ENCODE data around the gene IMPDH1.

Gene IMPDH1

DNA sequence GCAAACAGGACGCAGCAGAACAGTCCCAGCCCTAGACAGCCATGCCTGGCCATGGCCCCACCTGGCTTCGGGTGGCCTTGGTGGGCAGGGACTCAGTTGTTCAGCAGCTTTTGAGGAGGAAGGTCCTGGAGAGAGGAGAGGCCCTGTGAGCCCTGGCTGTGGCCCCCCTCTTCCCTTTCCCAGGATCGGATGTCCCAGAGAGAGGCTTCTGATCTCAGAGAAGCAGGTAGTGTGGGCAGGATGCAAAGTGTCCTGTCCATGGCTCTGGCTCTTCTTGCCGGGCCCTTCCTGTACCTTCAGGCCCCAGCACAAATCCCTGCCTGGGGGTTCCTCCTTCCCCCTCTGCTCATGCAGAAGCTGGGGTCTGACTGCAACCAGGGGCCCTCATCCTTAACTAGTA, 49.8 kb downstream of the IMPDH1 start:
- DNase-seq = no peak
- no peak for ATAC-seq

DNA sequence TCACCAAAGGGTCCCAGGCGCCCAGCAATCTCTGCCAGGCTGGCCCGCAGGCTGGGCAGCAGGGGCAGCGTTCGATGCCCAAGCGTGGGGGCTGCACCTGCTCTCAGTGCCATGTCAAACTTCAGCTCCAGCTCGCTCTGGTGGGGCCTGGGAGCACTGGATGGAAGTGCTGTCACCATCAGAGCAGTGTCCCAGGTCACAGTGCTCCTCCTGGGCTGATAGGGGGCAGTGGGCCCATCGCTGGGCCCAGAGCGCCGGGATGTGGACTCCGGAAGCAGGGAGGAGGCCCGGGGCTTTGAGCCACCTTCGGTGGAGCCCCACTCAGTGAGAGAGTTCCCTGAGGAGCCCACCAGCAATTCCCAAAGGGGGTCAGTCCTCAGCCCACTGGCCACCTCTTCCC, 50.4 kb downstream of the IMPDH1 start:
- no peak for ATAC-seq
- no peak for DNase-seq

DNA sequence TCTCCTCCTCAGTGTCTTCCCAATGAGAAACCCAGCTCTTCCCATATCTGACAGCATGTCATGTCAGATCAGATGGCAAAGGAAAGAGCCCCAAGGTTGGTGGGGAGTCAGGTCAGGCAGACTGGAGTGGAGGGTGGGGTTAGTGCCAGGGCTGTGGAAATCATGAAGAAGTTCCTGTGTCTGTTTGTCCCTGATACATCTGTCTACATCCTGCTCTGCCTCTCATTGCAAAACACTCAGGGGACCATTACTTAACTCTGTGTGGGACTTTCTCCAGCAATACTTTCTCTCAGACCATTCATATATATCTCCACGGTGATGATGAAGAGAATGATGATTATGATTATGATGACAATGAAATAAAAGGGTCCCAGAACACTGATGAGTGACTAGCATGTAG, 51.5 kb downstream of the IMPDH1 start:
- DNase-seq = no peak
- ATAC-seq = no peak

DNA sequence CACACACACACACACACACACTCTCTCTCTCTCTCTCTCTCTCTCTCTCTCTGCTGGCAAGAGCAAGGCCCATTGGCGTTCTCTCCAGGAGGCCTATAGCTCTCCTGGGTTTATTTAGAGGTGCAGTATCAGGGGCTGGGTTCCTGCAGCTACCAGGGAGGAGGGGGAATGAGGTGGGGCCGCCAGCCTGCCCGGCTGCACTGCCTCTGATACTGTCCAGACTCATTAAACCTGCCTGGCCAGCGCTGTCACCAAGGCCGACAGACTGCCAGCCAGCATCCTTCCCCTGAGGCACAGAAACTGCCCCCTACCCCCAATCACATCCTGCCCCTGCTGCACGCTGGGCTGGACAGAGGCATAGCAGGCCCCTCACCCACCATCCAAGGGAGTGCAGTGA, 52.6 kb downstream of the IMPDH1 start:
- DNase-seq (no peak), ATAC-seq (no peak)

DNA sequence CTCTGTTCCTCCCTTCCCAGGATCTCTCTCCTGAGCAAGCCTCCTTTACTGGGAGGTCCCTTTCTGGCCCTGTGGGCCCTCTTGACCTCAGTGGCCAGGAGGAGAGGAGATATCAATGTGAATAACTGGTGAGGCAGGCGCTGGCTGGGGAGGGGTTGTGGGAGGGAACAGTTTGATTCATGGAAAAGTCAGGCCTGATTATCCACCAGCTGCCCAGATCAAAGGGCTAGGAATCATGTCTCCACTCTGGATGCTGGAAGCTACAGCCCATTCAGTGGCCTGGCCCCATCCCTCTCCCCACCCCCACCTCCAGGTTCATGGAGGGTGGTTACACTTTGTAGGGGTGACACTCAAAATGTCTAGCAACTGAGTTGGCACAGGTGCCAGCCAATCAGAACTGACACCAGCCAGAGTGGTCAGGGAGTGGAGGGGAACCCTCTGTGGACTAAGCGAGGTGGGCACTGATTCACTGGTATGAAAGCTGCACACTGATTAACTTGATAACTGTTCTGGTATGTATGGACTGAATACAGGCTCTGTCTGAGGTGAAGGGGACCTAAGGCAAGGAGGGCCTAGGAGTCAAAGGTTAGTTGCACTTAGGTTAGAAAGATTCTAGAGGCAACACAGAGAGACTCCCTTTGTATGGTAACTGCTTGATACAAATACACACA, 53.1 kb downstream of the IMPDH1 start:
- DNase-seq (no peak), ATAC-seq (no peak)

- DNase-seq (no peak), ATAC-seq (no peak)
Measured at GRCh38 chr7:128353610-128354009, 56.2 kb downstream of the IMPDH1 start.

DNA sequence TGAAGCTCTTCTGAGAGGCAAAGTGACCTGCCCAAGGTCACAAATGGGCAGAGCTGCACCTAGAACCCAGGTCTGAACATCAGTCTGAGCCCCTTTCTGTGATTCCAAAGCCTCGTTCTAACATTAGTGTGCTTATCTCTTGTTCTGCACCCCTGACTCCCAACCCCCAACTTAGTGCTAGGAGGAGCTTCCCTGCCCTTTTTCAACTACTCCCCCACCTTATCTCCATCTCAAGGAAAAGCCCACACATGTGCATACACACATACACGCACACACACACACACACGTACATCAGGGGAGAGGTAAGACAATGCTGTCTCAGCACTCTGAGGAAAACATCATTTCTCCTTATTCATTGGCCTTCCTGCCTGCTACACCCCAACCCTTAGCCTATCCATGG, 56.6 kb downstream of the IMPDH1 start:
- ATAC-seq = no peak
- no peak for DNase-seq

DNA sequence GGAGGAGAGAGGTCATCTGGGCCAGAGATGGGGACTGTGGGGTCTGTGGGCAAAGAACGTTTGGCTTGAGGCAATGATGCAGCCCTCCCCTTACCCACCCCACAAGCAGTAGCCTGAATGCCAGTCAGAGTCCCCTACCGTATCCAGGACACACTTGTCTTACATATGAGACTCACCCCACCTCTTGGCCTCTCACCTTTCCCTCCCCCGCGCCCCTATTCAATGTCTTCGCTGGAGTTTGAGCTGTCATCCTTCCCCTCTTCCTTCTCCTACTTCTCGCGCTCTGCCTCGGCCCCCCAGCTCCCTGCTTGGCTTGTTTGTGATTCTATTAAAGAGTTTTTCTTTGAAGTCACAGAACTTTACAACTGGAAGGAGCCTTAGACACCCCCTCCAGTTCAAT, 57.1 kb downstream of the IMPDH1 start:
- no peak for DNase-seq

GRCh38 chr7:128352153-128352537, 57.6 kb downstream of the IMPDH1 start:
- peak; percentile 48 for DNase-seq
- peak; percentile 48 for ATAC-seq

More for the DNA sequence above, 57.1 kb downstream of the IMPDH1 start:
- ATAC-seq = no peak

GRCh38 chr7:128351296-128352152, 58.3 kb downstream of the IMPDH1 start:
- ATAC-seq (peak; percentile 35), DNase-seq (no peak)

GRCh38 chr7:128350708-128351295, 59.0 kb downstream of the IMPDH1 start:
- no peak for DNase-seq
- no peak for ATAC-seq

DNA sequence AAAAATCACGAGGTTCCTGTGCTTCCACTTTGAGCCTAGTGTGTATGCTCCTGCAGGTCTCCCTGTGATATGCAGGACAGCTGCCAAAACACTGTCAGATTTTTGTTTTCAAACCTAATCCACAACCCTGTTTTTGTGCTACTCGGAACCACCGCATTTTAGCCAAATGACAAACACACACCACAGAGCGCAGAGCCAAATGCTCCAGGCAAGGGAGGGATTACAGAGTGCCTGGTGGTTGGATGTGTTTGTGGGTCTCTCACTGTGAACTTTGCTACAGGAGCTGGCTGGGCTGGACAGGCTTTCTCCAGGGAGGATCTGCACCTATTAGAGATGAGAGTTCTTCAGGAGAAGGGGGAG, 60.3 kb downstream of the IMPDH1 start:
- DNase-seq = no peak
- ATAC-seq = no peak

DNA sequence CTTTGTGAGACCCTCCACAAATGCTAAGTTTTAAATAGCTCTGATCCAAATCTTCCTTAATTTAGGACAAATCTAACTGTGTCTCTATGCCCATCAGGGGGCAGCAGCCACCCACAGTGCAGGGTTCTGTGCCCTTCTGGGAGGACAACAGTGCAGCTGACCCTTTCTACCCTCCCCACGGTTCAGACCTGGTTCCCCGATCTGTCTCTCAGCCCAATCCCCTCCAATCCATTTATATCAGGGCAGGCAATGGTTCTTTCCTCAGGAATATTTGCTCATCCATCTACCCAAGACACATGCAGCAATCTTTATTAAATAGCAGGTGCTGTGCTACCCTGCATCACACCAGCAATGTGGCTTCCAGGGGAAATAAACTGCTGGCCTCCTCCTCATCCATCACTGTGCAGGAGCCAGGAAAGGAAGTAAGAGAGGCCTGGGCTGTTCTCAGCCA, 62.1 kb downstream of the IMPDH1 start:
- peak; percentile 59 for DNase-seq
- ATAC-seq = no peak

DNA sequence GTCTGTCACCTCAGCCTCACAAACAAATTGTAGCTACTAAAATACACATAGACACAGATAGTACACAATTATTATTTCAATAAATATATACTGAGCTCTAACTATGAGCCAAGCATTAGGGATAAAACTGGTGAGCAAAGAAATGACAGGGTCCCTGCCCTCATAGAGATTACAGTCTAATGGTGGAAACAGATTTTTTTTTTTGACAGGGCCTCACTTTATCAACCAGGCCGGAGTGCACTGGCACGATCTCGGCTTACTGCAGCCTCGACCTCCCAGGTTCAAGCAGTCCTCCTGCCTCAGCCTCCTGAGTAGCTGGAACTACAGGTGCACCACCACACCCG, 65.4 kb downstream of the IMPDH1 start:
- ATAC-seq = no peak
- DNase-seq = no peak

DNA sequence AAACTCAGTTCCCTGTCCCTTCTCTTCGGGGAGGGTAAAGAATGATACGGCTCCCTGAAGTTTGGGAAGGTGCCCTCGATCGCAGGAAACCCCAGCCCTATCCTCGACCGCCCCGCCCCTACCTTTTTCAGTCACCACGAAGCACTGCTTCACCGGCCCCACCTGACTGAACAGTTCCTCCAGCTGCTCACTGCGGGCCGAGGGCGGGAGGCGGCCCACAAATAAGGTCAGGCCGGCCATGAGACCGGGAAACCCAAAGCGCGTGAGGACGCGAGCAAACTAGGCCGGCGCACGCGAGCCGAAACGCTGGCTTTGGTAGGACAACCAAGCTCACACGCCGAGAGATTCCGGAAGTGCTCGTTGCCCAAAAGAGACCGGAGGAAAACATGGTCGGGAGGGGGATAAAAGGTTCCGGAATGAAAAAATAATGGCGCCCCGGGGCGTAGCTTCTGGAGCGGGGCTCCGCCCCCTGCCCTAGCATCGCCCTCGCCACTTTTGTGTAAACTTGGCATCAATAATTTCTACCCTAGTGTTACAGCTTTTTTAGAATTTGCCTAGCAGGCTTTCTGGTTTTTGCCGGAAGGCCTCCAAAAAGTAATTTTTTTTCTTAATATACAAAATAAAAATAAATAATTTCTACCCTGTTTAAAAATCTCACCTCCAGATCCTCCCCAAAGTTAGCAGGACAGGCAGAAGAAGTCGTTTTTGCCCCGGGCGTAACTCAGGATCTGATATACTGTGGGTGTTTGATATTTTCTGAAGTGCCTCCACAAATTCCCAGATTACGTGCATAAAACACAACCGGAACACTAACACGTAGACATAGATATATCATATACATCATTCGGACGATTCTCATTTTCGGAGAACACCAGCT, 66.0 kb downstream of the IMPDH1 start, which contains the start of gene RBM28:
Gene RBM28 (minus strand): TSS at position 355 of the 877 bp plus-strand sequence. CDS start 115 bp downstream, at position 240.
- peak; percentile 98 for ATAC-seq
- peak; percentile 82 for DNase-seq
